NCI-H128 (cell line): Measurements from ENCODE around the gene SLC4A2.

Experiments
- DNase-seq: peaks from one replicate; lab custom pipeline; 2025; ENCODE audit not compliant: unreplicated experiment; lab: John Stamatoyannopoulos, UW

Gene SLC4A2

DNA sequence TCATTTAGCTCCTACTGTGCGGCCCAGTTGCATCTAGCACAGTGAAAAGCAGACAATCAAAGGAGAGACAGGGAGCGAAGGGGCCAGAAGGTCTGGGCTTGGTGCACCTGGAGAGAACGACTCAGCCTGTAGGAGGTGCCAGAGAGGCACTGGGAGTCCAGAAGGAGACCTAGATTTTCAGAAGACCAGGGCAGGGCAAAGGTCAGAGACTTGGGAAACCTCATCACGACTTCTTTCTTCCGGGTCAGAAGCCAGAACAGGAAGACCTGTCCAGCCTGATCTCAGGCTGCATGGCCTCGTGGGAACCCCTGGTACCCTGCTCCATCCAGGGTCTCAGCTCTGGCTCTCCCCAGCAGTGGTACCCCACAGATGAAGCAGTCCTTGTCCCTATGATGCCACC, 32.0 kb downstream of the SLC4A2 start:
- DNase-seq, result no peak

DNA sequence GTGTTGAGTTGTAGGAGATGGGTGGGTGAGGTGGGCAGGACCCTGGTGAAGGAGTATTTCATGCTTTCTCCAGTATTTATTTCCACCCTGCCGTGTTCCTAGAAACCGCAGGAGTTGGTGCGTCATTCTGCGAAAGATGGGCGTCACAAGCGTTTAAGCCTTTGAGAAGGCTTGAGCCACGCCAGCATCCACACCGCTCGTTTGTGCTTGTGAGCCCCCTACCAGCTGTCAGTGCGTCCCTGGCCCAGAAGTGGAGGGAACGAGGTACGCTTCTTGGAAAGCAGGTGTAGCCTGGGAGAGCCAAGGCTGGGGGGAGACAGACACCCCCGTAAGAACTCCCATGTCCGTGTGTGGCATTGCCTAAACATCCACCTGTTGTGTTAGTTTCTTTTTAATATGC, 32.6 kb downstream of the SLC4A2 start:
- no peak for DNase-seq

DNA sequence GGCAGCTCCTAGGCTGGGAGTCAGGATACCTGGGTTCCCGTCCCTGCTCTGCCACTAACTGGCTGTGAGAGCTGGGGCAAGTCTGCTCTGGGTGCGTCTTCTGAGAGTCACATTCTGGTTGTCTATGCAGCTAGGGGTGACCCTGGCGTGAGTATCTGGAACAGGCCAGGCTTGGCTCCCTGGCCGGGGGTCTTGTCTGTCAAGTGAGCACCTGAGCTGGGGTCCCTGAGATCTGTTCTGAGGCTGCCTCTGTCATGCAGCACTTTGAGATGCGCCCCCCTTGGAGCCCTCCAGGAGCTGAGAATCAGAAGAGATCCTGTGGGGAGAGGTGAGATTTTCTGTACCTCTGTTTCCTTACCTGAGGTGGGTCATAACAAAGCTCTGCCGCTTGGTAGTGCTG, 34.4 kb downstream of the SLC4A2 start:
- no peak for DNase-seq

DNA sequence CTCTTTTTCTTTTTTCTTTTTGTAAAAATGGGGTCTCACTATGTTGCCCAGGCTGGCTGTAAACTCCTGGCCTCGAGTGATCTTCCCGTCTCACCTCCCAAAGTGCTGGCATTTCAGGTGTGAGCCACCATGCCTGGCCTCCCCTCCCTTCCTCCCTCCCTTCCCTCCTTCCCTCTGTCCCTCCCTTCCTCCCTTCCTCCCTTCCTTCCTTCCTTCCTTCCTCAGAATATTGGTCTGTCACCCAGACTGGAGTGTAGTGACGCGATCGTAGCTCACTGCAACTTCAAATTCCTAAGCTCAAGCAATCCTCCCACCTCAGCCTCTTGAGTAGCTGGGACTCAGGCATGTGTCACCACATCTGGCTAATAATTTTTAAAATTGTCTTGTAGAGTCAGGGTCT, 35.3 kb downstream of the SLC4A2 start:
- DNase-seq, result no peak

DNA sequence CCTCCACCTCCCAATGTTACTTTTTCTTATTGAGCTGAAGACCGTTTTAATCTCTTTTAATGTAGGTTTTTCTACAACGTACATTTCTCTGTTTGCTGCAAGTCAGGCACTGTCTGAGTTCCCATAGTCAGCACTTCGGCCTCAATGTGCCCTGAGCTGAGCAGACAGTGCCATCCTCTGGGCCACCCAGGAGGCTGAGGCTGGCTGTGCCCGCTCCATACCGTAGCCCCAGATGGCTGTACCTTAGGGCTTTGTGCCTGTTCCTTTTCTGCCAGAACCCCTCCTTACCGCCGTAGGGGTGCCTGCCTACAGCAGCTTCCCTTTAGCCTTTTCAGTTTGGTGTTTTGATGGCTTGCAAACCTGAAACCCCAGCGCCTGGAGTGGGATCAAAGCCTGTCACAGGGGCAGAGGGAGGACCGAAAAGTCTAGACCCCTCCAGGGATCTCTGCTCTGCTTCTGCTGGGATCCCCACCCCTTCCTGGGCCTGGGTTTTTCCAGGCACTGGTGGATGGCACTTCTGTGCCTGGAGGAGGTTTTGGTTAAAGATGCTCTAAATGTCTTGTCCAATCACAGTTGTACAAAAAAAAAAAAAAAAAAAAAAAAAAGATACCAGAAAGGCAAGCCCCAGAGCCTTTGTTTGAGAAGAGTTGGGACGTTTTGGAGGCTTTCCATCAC, 35.9 kb downstream of the SLC4A2 start:
- DNase-seq, result no peak

DNA sequence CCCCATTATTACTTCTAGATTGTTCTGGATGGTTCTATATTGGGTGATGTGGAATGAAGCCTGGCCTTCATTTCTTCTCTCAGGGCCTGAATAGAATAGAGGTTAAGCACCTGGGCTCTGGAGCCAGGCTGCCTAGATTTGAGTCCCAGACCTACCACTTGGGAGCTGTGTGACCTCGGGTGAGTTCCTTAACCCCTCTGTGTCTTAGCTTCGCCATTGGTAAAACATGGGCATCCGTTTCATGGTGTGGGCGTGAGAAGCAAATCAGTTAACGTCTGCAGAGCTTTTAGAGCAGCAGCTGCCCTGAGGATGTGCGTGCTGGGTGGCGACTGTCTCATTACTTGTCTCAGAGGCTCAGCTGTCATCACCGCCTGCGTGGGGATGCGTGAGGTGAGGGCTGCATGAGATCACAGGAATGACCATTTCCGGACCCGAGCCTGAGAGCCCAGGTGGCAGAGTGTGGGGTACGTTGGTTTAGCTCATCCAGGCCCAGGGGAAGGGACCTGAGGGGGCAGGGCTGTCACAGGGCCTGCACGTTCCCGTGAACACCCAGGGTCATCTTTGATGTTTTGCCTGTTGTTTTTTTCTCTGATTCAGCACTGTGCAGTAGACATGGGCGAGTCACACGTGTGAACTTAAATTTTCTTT, 36.6 kb downstream of the SLC4A2 start:
- DNase-seq, result no peak

DNA sequence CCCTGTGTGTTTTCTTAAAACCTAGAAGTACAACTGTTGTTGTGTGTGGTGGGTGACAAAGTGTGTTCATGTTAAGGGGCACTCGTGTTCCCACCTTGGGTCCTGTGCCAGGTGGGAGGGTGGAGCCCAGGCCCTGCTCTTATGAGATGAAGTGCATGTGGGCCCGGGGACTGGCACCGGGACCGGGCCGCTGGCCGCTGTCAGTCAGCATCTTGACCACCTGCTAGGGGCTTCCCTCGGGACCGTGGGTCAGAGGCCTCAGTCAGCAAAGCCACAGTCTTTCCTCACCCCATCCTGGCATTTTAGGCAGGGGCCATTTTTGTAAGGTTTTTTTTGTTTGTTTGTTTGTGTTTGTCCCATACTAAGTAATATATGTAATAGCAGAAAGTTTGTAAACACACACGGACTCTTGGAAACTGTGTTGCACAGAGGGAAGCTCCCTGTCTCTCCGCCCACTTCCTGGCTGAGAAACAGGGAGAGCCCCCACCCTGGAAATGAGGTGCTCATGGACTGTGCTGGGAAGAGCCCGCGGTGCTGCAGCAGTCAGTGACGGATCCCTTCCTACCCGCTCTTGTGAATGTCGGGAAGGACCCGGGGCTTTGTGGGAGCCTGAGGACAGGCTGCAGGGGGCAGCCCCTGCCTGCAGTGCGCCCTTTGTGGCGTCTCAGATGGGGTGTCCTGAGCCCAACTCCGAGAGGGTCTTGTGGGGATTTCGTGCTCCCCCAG, 40.3 kb downstream of the SLC4A2 start:
- no peak for DNase-seq

DNA sequence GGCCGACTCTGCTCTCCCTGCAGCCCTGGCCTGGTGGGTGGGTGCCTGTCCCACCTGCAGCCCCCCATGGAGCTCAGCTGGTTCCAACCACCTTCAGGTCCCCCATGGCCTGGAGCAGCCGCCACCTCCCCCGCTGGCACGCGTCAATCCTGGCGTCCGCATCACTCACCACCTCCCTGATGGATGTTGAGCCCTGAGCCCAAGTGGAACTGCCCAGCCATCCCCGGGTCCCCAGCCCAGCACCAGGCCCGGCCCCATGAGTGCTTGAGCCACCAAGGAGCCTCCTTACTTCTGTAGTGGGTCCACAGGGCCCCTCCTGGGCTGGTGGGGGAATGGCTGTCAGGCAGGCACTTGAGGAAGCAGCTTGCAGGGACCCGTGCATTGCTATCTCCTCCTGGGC, 41.5 kb downstream of the SLC4A2 start:
- DNase-seq, result no peak

DNA sequence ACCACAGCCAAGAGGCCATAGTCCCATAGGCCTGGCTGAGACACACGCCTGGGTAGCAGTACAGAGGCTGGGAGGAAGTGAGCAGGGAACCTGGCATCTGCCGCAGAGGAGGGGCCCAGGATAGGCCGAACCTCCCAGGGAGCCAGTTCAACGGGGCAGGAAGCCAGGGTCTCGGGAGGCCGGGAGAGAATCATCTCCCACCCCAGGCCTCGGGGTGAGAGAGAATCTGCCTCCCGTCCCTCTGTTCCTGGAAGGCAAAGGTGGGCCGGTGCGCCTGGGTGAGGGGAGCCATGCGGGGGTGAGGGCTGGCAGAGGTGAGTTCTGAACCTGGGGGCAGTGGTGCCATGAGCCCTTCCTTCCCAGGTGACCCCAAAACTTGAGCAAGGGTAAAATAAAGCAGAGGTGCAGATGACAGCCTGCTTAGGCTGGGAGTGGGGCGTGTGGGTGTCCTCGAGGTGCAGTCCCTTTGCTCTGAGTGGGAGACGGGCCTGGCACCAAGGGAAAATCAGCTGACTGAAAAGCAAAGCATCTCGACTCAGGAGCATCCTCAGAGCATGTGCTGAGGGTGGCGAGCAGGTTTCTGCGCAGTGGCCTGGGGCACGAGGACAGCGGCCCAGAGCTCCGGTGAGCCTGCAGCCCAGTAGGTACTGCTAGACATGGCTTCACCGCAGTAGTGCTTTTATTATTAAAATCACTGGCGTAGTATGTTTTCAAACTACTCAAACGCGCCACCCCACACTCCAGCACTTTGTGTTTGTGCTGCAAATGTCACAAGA, 42.4 kb downstream of the SLC4A2 start:
- DNase-seq, result no peak

DNA sequence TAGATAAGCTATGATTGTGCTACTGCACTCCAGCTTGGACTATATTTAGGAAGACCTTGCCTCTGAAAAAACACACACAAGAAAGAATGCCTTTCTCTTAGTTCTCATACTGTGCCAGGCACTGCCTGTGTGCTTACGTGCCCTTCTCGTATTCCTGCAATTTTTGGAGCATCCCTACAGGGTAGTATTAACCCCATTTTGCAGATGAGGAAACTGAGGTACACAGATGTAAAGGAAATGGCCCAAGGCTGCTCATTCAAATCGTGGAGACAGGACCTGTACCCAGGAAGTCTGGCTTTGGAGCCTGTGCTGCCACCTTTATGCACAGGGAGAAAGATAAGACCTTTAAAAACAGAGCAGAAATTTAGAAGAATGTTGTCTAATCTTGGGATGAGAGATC, 43.6 kb downstream of the SLC4A2 start:
- no peak for DNase-seq

DNA sequence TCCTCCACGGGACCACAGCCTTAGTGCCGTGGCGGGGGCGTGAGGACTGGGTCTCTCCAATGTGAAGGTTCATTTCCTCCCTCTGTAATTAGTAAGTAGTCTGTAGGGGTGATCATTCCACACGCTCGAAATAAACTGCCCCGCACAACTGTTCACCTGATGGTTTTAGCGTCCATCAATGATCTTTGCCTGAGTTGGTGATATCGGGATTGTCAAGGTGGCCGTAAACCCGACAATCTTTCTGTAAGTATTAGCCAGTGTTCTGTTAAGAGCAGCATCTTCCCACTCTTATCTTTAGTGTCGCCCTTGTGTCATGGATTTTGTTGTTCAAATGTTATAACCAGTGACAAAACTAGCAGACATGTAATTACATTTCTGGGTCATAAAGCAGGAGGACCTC, 44.6 kb downstream of the SLC4A2 start:
- DNase-seq, result no peak

DNA sequence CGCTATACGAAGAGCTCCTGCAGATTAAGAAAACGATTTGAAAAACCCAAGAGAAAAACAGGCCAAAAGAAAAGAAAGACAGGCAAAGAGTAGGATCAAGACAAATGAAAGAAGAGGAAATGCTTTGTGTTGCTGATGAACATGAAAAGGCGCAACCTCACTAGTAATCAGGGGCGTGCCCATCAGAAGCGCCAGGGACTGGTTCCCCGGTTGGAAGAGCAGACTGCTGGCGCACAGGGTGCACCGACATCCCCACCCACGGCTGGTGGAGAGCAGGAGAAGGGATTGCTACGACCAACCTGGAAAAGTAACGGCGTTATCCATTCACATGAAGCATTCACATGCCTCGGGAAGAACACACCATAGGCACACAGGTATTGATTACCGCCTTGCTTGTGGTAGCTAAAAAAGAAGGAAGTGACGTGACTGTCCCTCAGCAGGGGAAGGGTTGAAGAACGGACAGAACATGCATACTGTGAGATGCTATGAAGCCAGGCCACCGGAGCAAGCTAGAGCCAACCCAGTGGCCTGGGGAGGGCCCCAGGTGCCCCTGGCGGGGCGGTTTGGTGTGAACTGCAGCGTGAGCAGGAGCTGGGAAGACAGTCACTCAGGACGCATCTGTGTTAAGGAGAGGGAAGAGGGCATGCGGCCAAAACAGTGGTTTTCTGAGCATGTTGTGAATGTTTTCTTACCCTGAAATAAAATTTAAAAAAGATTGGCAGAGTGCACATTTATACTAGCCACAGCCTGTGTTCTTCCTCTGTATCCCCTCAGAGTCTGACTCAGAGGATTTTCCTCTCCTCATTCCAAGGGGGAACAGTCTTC, 45.2 kb downstream of the SLC4A2 start:
- DNase-seq, result no peak

DNA sequence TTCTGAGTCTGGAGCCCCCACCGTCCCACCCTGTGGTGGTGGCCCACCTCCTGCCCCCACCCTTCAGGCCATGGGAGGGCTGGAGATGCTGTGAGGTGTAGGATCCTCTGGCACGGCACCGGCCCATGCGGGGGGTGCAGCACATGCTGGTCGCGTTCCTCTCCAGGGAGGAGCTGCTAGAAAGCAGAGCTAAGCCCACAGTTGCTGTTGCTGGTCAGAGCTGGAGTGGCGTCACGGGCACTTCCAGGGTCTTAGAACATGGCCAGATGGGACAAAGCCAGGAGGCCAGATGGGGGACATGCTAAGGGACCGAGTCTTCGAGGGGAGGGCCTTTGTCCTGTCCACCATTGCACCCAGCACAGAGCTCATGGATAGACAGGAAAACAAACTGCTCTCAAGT, 48.5 kb downstream of the SLC4A2 start:
- DNase-seq, result no peak

DNA sequence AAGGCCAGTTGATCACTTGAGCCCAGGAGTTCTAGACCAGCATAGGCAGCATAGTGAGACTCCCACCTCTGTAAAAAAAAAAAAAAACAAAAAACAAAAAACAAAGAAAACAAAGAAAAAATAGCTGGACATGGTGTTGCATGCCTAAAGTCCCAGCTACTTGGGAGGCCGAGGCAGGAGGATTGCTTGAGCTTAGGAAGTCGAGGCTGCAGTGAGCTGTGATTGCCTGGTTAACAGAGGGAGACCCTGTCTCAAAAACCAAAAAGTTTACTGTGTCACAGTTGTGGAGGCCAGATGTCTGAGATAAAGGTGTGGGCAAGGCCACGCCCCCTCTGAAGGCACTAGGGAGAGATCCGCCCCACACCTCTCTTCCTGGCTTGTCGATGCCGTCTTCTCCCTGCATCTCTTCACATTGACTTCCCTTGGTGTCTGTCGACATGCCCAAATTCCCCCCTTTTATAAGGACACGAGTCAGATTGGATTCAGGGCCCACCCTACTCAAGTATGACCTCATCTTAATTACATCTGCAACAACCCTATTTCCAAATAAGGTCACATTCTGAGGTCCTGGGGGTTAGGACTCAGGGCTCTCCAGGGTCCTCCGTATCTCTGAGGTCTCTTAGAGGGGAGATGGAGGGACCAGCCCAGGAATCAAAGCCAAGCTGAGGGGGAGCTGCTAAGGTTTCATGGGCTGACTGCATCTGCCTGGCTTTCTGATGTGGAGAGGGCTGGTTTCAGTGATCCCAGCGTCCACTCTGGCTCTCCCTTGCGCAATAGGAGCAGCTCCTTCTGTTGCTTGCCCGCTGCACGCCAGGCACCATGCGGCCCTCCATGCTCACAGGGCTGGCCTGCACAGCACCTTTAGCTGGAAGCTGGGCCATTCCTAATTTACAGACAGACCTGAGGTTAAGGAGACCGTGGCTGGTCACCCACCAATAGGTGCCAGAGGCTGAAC, 50.0 kb downstream of the SLC4A2 start:
- no peak for DNase-seq

DNA sequence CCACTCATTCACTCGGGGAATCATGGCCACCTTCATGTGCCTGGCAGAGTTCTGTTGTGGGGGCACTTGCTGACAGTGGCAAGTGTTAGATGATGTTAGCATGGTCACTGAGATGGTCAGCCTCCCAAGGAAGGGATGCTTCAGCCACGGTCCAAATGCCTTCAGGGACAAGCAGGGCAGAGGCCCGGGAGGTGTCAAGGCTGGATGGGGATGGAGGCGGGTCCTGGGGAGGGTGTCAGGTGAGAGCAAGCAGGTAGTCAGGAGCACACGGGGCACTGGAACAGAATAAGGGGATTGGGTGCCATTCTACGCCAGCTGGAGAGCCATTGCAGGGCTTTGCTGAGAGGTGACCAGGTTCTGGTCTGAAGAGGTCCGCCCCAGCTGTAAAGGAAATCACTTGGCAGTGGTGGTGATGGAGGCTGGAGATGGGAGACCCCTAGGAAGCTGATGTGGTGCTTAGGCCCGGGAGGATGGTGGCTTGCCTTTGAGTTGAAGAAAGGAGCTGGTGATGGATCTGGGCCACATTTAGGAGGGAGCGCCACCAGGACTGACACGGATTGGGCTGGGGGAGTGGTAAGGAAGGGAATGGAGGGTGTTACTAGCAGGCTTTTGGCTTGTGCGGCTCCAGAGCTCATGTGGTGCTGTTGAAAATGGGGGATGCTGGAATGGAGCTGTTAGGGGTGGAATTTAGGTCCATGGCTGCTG, 51.0 kb downstream of the SLC4A2 start:
- DNase-seq, result no peak

DNA sequence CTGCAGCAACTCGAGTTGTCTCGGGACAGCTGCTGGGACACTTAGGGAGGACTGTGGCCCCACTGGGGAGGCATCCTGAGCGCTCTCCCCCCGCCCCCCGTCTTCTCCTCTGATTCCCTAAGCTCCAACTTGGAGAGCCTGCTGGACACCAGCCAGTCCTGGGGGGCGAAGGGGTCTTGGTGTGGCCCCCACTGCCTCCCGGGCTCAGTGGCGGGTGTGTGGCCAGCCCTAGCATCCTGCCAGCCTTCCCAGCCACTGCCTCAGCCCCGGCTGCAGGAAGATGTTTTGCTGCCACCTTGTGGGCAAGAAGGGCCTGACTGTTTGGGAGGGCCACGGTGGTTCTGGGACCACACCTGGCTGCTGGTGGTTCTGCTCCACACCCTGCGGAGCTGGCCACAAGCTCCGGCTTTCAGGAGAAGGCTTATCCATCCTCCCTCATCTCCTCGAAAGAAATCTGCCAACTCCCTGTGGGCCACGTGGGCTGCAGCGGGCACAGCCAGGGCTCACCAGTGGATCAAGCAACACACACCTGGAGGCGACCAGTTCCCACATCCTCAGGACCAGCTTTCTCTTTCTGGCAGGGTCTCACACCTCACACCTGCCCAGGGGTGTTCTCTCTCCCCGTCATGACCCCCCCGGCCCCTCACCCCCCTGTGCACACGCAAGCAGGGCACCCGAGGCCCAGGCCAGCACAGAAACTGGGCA, 51.7 kb downstream of the SLC4A2 start:
- DNase-seq, result peak; percentile 34

DNA sequence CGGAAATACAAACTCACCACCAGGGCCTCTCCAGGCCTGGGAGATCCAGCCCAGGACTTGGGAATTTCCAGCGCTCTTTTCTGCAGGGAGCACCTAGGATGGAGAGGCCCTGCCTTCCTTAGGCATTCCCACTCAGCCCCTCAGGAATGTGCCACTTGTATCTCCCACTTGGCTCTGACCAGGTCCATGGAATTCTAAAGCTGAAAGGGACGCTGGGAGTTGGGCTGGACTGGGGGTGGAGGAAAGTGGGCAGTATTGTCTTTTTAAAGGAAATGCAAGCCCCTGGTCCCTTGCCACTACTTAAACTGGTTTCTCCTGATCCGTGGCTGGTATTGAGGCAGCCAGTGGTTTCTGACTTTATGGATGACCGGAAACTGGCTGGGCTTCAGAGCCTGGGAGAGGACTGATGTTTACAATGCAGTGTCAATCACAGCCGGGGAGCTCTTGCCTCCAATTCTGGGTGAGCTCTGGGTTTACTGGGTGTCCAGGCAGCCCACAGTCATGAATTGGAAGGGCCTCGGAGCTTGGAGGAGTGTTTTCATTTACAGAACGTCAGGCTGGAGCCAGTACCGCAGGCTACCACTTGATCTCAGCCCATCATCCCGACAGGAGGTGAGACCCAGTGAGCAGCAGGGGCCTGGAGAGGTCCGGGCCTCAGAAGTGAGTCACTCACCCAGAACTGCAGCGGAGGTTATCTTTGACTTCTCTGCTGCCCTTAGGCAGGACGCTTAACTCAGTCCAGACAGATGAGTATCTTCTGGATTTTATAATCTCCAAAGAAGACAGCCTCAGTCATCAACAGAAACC, 54.2 kb downstream of the SLC4A2 start:
- DNase-seq, result no peak
